Nephron progenitor cell (in vitro differentiated cells): ENCODE data around the gene PIR.
A peak's percentile ranks its signal among the peaks of the same experiment; 100 is the strongest.

Experiments
- DNase-seq: peaks from one replicate; pipeline ENCODE4 v3.0.0; 2021
- H3K27ac Mint-ChIP-seq: 2 replicates; pipeline ENCODE4 v1.8.0; 2021; ENCODE audit warnings: mild to moderate bottlenecking, moderate library complexity, mixed read lengths
- H3K27me3 Mint-ChIP-seq: 2 replicates; pipeline ENCODE4 v1.8.0; 2021; ENCODE audit warnings: mild to moderate bottlenecking, low read depth, mixed read lengths; ENCODE audit not compliant: poor library complexity
- H3K36me3 Mint-ChIP-seq: 2 replicates; pipeline ENCODE4 v1.8.0; 2021; ENCODE audit warnings: low read depth, mixed read lengths
- H3K4me1 Mint-ChIP-seq: 2 replicates; pipeline ENCODE4 v1.8.0; 2021; ENCODE audit warnings: mixed read lengths
- H3K4me3 Mint-ChIP-seq: 2 replicates; pipeline ENCODE4 v1.8.0; 2021; ENCODE audit warnings: mild to moderate bottlenecking, moderate library complexity, mixed read lengths
- H3K9me3 Mint-ChIP-seq: 2 replicates; pipeline ENCODE4 v1.8.0; 2021; ENCODE audit warnings: mild to moderate bottlenecking, moderate library complexity, mixed read lengths
- CTCF ChIP-seq: fragments of 200-600 bp; sonication (generic); IDR thresholded peaks from 2 replicates; pipeline ENCODE4 v1.5.0; 2021; ENCODE audit warnings: antibody characterized with exemption

The PIR gene

GRCh38 chrX:15416133-15416993 lies 76.8 kb downstream of the PIR start:
- no peak for DNase-seq
- TF ChIP-seq CTCF, result no peak
- peaks cover 37% of the 10 kb centered on the region for H3K36me3 Mint-ChIP-seq
- H3K27me3 Mint-ChIP-seq, result peaks cover 3% of the 10 kb centered on the region
- no peak overlapping the region for H3K4me3 Mint-ChIP-seq
- H3K4me1 Mint-ChIP-seq, result peaks cover 23% of the 10 kb centered on the region
- H3K27ac Mint-ChIP-seq, result no peak overlapping the region
- peaks cover 25% of the 10 kb centered on the region for H3K9me3 Mint-ChIP-seq

- Mint-ChIP-seq H3K9me3 (peaks cover 24% of the 10 kb centered on the region), H3K27ac (peak overlapping the region; percentile 18), H3K4me3 (peak overlapping the region; percentile 25), H3K4me1 (peaks cover 40% of the 10 kb centered on the region), H3K27me3 (peaks cover 7% of the 10 kb centered on the region), H3K36me3 (peaks cover 29% of the 10 kb centered on the region)
- TF ChIP-seq CTCF, result no peak
- DNase-seq, result no peak
Measured at GRCh38 chrX:15413101-15413500, 80.0 kb downstream of the PIR start.

GRCh38 chrX:15410947-15411346 lies 82.2 kb downstream of the PIR start:
- TF ChIP-seq CTCF, result no peak
- Mint-ChIP-seq H3K27me3 (peaks cover 7% of the 10 kb centered on the region), H3K4me3 (peak overlapping the region; percentile 14), H3K9me3 (peaks cover 7% of the 10 kb centered on the region), H3K36me3 (peaks cover 10% of the 10 kb centered on the region), H3K27ac (peak overlapping the region; percentile 95), H3K4me1 (peaks cover 43% of the 10 kb centered on the region)
- no peak for DNase-seq

- DNase-seq, result no peak
- Mint-ChIP-seq H3K27me3 (peaks cover 7% of the 10 kb centered on the region), H3K36me3 (peaks cover 5% of the 10 kb centered on the region), H3K27ac (peak overlapping the region; percentile 95), H3K9me3 (peaks cover 4% of the 10 kb centered on the region), H3K4me1 (peaks cover 48% of the 10 kb centered on the region), H3K4me3 (no peak overlapping the region)
- TF ChIP-seq CTCF, result no peak
Measured at GRCh38 chrX:15410430-15410829, 82.7 kb downstream of the PIR start.

- TF ChIP-seq CTCF, result no peak
- peaks cover 42% of the 10 kb centered on the region for H3K4me1 Mint-ChIP-seq
- peaks cover 3% of the 10 kb centered on the region for H3K36me3 Mint-ChIP-seq
- H3K9me3 Mint-ChIP-seq, result peaks cover 4% of the 10 kb centered on the region
- peaks cover 4% of the 10 kb centered on the region for H3K27me3 Mint-ChIP-seq
- no peak for DNase-seq
- H3K4me3 Mint-ChIP-seq, result no peak overlapping the region
- no peak overlapping the region for H3K27ac Mint-ChIP-seq
Measured at GRCh38 chrX:15405846-15406245, 87.3 kb downstream of the PIR start.
